Prostate gland (tissue), 2 donors: ENCODE measurements around the gene PLCH1.

Experiments used
- CTCF ChIP-seq, 4 experiments: fragments of 200-600 bp in 2 of 4; fragments of 450-650 bp in 2 of 4; sonication (generic) in 2 of 4; IDR thresholded peaks; 1 replicate in 3 of 4; 2 replicates in 1 of 4; pipeline ENCODE4 v1.5.1; 2016 to 2019; ENCODE audit warnings: antibody characterized with exemption in 4 of 4, mild to moderate bottlenecking in 2 of 4, moderate library complexity in 2 of 4
- POLR2A ChIP-seq: fragments of 450-650 bp; IDR thresholded peaks from one replicate; pipeline ENCODE4 v1.6.1; 2016; ENCODE audit warnings: antibody characterized with exemption, mild to moderate bottlenecking

- TF ChIP-seq POLR2A, result no peak
- no peak for TF ChIP-seq CTCF (IDR thresholded peaks at IDR 0.05)
These were observed 410.5 kb downstream of the PLCH1 start for GRCh38 chr3:155334215-155334913.
